WTC11 (cell line): ENCODE results near the gene OCA2. TPM values are rescaled to one million over a fixed set of nuclear protein-coding genes. Genes with fewer than 3 reads are reported as not detected.

Experiments
- ATAC-seq: fragments of 200-7000 bp; cut with Tn5 transposase; 2 replicates; pipeline ENCODE4 v1.10.0; 2021; ENCODE audit warnings: mild to moderate bottlenecking, moderate library complexity
- CTCF ChIA-PET: fragments of 300-600 bp; sonication (Branson Sonifier 250); formaldehyde crosslinking; loops from one replicate; lab custom pipeline; 2021; ENCODE audit warnings: antibody characterized with exemption; lab: Charles Lee
- POLR2A ChIA-PET: fragments of 350-600 bp; sonication (Branson Sonifier 250); formaldehyde crosslinking; loops from one replicate; lab custom pipeline; 2021; ENCODE audit warnings: antibody characterized with exemption; lab: Charles Lee
- DNase-seq: peaks from one replicate; pipeline ENCODE4 v3.0.0; 2021; ENCODE audit warnings: low spot score
- H3K27ac Mint-ChIP-seq: 2 replicates; pipeline ENCODE4 v1.8.0; 2021; ENCODE audit warnings: mixed read lengths
- H3K27me3 Mint-ChIP-seq: 2 replicates; pipeline ENCODE4 v1.8.0; 2021; ENCODE audit warnings: low read depth, mild to moderate bottlenecking, moderate library complexity, mixed read lengths
- H3K36me3 Mint-ChIP-seq: 2 replicates; pipeline ENCODE4 v1.8.0; 2021; ENCODE audit warnings: mixed read lengths
- H3K4me1 Mint-ChIP-seq: 2 replicates; pipeline ENCODE4 v1.8.0; 2022; ENCODE audit warnings: mixed read lengths
- H3K4me3 Mint-ChIP-seq: 2 replicates; pipeline ENCODE4 v1.8.0; 2021; ENCODE audit warnings: mild to moderate bottlenecking, moderate library complexity, mixed read lengths
- H3K9me3 Mint-ChIP-seq: 2 replicates; pipeline ENCODE4 v1.8.0; 2021; ENCODE audit warnings: mixed read lengths
- CDX4 ChIP-seq: fragments of 250-450 bp; sonication (Bioruptor Pico); IDR thresholded peaks from 2 replicates; pipeline ENCODE4 v1.9.0; 2021; ENCODE audit warnings: moderate library complexity, mild to moderate bottlenecking, inconsistent platforms, borderline replicate concordance
- CREB1 ChIP-seq: sonication (generic); formaldehyde crosslinking; IDR thresholded peaks from 2 replicates; pipeline ENCODE4 v1.8.0; 2023; ENCODE audit warnings: mild to moderate bottlenecking, missing genetic modification reagents
- CREM ChIP-seq: sonication (generic); formaldehyde crosslinking; IDR thresholded peaks from 2 replicates; pipeline ENCODE4 v1.8.1; 2022; ENCODE audit warnings: mild to moderate bottlenecking, missing genetic modification reagents, moderate library complexity
- GRHL2 ChIP-seq: fragments of 250-450 bp; sonication (Bioruptor Pico); IDR thresholded peaks from 2 replicates; pipeline ENCODE4 v1.8.0; 2022; ENCODE audit warnings: mild to moderate bottlenecking, moderate library complexity; ENCODE audit not compliant: insufficient replicate concordance, severe bottlenecking
- GTF2I ChIP-seq: fragments of 250-450 bp; sonication (Bioruptor Pico); conservative IDR thresholded peaks from 2 replicates; pipeline ENCODE4 v1.4.0; 2021; ENCODE audit warnings: mild to moderate bottlenecking
- HMGA2 ChIP-seq: fragments of 250-450 bp; sonication (Bioruptor Pico); IDR thresholded peaks from 2 replicates; pipeline ENCODE4 v1.4.0; 2021; ENCODE audit warnings: mild to moderate bottlenecking, moderate library complexity
- HMGXB4 ChIP-seq: sonication (generic); formaldehyde crosslinking; IDR thresholded peaks from 2 replicates; pipeline ENCODE4 v1.8.1; 2023; ENCODE audit warnings: mild to moderate bottlenecking, moderate library complexity, missing genetic modification reagents
- JAZF1 ChIP-seq: fragments of 250-450 bp; sonication (Bioruptor Pico); IDR thresholded peaks from 2 replicates; pipeline ENCODE4 v1.9.0; 2021; ENCODE audit warnings: moderate library complexity, mild to moderate bottlenecking, inconsistent platforms
- MAX ChIP-seq: sonication (generic); formaldehyde crosslinking; IDR thresholded peaks from 2 replicates; pipeline ENCODE4 v1.8.0; 2022; ENCODE audit warnings: mild to moderate bottlenecking, missing genetic modification reagents
- OVOL2 ChIP-seq: fragments of 250-450 bp; sonication (Bioruptor Pico); IDR thresholded peaks from 2 replicates; pipeline ENCODE4 v1.9.0; 2021; ENCODE audit warnings: mild to moderate bottlenecking, borderline replicate concordance
- SMAD3 ChIP-seq: sonication (generic); formaldehyde crosslinking; IDR thresholded peaks from 2 replicates; pipeline ENCODE4 v1.8.0; 2022; ENCODE audit warnings: missing genetic modification reagents, mild to moderate bottlenecking, borderline replicate concordance
- SMAD4 ChIP-seq: sonication (generic); formaldehyde crosslinking; IDR thresholded peaks from 2 replicates; pipeline ENCODE4 v1.8.0; 2022; ENCODE audit warnings: mild to moderate bottlenecking, missing genetic modification reagents
- SP1 ChIP-seq: sonication (generic); formaldehyde crosslinking; conservative IDR thresholded peaks from 2 replicates; pipeline ENCODE4 v1.8.1; 2022; ENCODE audit warnings: missing genetic modification reagents
- TEAD4 ChIP-seq: sonication (generic); formaldehyde crosslinking; IDR thresholded peaks from 2 replicates; pipeline ENCODE4 v1.8.0; 2022; ENCODE audit warnings: mild to moderate bottlenecking, missing genetic modification reagents
- ZBTB21 ChIP-seq: sonication (generic); formaldehyde crosslinking; IDR thresholded peaks from 2 replicates; pipeline ENCODE4 v1.8.1; 2023; ENCODE audit warnings: mild to moderate bottlenecking, missing genetic modification reagents, borderline replicate concordance
- ZNF219 ChIP-seq: sonication (generic); formaldehyde crosslinking; IDR thresholded peaks from 2 replicates; pipeline ENCODE4 v1.8.0; 2023; ENCODE audit warnings: missing genetic modification reagents, mild to moderate bottlenecking, borderline replicate concordance
- ZNF396 ChIP-seq: fragments of 250-450 bp; sonication (Bioruptor Pico); IDR thresholded peaks from 2 replicates; pipeline ENCODE4 v1.8.0; 2021; ENCODE audit warnings: mild to moderate bottlenecking, moderate library complexity, borderline replicate concordance
- total RNA-seq: library from RNA; stranded (reverse); gene quantifications from 3 replicates; pipeline ENCODE4 v1.2.3, GENCODE V29; 2021
- TF ChIP-seq, protein P1 (sequence below): sonication (generic); formaldehyde crosslinking; IDR thresholded peaks from 2 replicates; pipeline ENCODE4 v1.8.0; 2022; ENCODE audit warnings: mild to moderate bottlenecking, missing genetic modification reagents
- TF ChIP-seq, protein P2 (sequence below): sonication (generic); formaldehyde crosslinking; IDR thresholded peaks from 2 replicates; pipeline ENCODE4 v1.8.1; 2022; ENCODE audit warnings: mild to moderate bottlenecking, moderate library complexity, missing genetic modification reagents
- TF ChIP-seq, protein P3 (sequence below): sonication (generic); formaldehyde crosslinking; IDR thresholded peaks from 2 replicates; pipeline ENCODE4 v1.8.1; 2022; ENCODE audit warnings: mild to moderate bottlenecking, missing genetic modification reagents, moderate library complexity, borderline replicate concordance
- TF ChIP-seq, protein P4 (sequence below): fragments of 250-450 bp; sonication (Bioruptor Pico); conservative IDR thresholded peaks from 2 replicates; pipeline ENCODE4 v1.9.0; 2021; ENCODE audit warnings: mild to moderate bottlenecking

OCA2 gene
- total RNA-seq, 1 experiment from 2014 or later, result 0.39 TPM

GRCh38 chr15:27855137-27855536 is 244.0 kb downstream of the OCA2 start (continued):
- TF ChIP-seq TEAD4 (CRISPR knock-in tag), result no peak
- TF ChIP-seq CREB1 (CRISPR knock-in tag), result no peak
- TF ChIP-seq, protein P1, sequence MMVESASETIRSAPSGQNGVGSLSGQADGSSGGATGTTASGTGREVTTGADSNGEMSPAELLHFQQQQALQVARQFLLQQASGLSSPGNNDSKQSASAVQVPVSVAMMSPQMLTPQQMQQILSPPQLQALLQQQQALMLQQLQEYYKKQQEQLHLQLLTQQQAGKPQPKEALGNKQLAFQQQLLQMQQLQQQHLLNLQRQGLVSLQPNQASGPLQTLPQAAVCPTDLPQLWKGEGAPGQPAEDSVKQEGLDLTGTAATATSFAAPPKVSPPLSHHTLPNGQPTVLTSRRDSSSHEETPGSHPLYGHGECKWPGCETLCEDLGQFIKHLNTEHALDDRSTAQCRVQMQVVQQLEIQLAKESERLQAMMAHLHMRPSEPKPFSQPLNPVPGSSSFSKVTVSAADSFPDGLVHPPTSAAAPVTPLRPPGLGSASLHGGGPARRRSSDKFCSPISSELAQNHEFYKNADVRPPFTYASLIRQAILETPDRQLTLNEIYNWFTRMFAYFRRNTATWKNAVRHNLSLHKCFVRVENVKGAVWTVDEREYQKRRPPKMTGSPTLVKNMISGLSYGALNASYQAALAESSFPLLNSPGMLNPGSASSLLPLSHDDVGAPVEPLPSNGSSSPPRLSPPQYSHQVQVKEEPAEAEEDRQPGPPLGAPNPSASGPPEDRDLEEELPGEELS (CRISPR knock-in tag), result no peak

- POLR2A ChIA-PET, result no interaction called here
- no peak overlapping the region for H3K27ac Mint-ChIP-seq
- CTCF ChIA-PET, result no interaction called here
- H3K27me3 Mint-ChIP-seq, result no peaks in the 10 kb centered on the region
- H3K4me1 Mint-ChIP-seq, result no peaks in the 10 kb centered on the region
- no peaks in the 10 kb centered on the region; the same call in 1 of the 2 replicates for H3K36me3 Mint-ChIP-seq
- ATAC-seq, result no peak
- TF ChIP-seq HMGA2, result no peak
- TF ChIP-seq MAX (CRISPR knock-in tag), result no peak
- H3K4me3 Mint-ChIP-seq, result no peak overlapping the region
- no peak for DNase-seq
- H3K9me3 Mint-ChIP-seq, result peaks cover 23% of the 10 kb centered on the region; the same call in 1 of the 2 replicates
These were observed 244.5 kb downstream of the OCA2 start for GRCh38 chr15:27854601-27855000.

DNA sequence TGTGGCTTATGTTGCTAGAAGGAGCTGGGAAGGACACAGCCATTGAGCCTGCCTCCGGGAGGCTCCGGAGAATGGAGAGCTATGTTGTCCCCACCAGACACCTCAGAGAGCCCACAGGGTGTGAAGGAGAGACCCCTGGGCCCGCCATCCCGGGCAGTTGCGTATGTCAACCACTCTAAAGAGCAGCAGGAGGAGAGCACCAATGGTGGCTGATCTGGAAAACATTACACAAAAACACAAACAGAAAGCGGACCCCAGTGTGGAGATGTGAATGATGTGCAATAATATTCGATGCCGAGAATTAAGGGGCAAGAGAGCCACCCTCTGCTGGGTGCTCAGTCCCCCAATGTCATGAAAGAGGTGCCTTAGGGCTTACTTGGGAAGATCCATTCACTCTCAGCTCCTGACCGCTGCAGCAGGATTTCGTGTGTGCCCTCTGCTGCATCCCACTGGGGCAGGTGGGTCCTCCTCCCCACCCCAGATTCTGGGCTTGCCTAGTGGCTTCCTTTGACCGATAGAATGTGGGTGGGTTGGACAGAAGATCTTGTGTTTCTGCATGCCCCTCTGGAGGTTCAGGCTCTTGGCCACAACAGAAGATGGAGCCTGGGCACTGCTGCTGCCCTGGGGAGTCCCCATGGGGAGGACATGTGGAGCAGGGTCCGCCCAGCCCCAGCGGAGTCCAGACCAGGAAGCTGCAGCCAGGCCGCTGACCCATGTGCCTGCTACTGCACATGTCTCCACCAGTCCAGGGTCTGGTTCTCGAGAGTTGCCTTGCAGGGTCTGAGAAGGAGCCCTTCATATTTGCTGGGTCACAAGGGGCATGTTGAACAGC is 245.3 kb downstream of the OCA2 start:
- ATAC-seq, result no peak
- CTCF ChIA-PET, result interaction anchor here (0.6 to 1.0 kb wide), 5 partner anchors 9 to 844 kb away, joined by 3 to 8 read pairs (median 3); no protein-coding TSS in a partner anchor
- peaks cover 23% of the 10 kb centered on the region for H3K9me3 Mint-ChIP-seq
- H3K36me3 Mint-ChIP-seq, result no peaks in the 10 kb centered on the region; the same call in 1 of the 2 replicates
- no peak overlapping the region for H3K27ac Mint-ChIP-seq
- no peak overlapping the region for H3K4me3 Mint-ChIP-seq
- no peaks in the 10 kb centered on the region for H3K4me1 Mint-ChIP-seq
- DNase-seq, result no peak
- H3K27me3 Mint-ChIP-seq, result no peaks in the 10 kb centered on the region
- POLR2A ChIA-PET, result no interaction called here
- TF ChIP-seq CREM (CRISPR knock-in tag) (no peak), SMAD3 (CRISPR knock-in tag) (no peak), CDX4 (CRISPR knock-in tag) (no peak), JAZF1 (no peak), SP1 (no peak), TEAD4 (CRISPR knock-in tag) (no peak), GTF2I (CRISPR knock-in tag) (no peak), GRHL2 (CRISPR knock-in tag) (no peak), ZBTB21 (CRISPR knock-in tag) (no peak), HMGXB4 (CRISPR knock-in tag) (no peak), ZNF219 (CRISPR knock-in tag) (no peak), SMAD4 (CRISPR knock-in tag) (no peak), OVOL2 (CRISPR knock-in tag) (no peak), ZNF396 (CRISPR knock-in tag) (no peak)
- TF ChIP-seq, protein P2, sequence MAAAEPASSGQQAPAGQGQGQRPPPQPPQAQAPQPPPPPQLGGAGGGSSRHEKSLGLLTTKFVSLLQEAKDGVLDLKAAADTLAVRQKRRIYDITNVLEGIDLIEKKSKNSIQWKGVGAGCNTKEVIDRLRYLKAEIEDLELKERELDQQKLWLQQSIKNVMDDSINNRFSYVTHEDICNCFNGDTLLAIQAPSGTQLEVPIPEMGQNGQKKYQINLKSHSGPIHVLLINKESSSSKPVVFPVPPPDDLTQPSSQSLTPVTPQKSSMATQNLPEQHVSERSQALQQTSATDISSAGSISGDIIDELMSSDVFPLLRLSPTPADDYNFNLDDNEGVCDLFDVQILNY (CRISPR knock-in tag), result no peak
- TF ChIP-seq, protein P3, sequence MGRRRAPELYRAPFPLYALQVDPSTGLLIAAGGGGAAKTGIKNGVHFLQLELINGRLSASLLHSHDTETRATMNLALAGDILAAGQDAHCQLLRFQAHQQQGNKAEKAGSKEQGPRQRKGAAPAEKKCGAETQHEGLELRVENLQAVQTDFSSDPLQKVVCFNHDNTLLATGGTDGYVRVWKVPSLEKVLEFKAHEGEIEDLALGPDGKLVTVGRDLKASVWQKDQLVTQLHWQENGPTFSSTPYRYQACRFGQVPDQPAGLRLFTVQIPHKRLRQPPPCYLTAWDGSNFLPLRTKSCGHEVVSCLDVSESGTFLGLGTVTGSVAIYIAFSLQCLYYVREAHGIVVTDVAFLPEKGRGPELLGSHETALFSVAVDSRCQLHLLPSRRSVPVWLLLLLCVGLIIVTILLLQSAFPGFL (CRISPR knock-in tag), result no peak
- TF ChIP-seq, protein P4, sequence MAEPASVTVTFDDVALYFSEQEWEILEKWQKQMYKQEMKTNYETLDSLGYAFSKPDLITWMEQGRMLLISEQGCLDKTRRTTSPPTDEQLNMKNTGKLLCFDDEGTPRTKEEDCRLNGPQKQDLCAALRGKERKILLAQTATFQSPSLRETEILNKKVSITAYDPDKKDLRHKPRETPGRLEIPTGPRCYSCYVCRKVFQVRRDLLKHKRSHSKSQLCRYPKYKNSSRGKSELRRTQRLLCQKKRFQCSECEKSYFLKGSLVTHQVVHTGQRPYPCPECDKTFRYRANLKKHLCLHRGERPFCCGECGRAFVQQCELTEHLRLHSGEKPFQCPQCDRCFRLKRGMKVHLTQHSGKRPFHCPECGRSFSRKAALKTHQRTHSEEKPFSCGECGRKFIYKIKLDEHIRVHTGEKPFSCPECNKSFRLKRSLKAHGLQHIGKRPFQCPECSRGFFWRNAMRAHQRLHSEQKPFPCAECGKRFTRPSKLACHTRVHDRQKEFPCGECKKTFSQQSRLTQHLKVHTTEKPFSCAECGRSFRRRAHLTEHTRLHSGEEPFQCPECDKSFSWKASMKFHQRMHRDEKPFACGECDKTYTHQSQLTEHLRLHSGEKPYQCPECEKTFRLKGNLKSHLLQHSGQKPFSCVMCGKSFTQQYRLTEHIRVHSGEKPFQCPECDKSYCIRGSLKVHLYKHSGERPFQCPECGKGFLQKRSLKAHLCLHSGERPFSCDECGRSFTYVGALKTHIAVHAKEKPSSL (CRISPR knock-in tag), result no peak
